Measurements from ENCODE around the gene OPHN1.
"Not testable (repeated sequence)": the region's sequence is repeated elsewhere in the genome, so short reads cannot be mapped to it uniquely, and the experiment has no call there.

OPHN1 gene

GRCh38 chrX:68421636-68422035 lies 11.7 kb downstream of the OPHN1 start:
- no peak for DNase-seq (ENCODE audit: low read depth)

DNA sequence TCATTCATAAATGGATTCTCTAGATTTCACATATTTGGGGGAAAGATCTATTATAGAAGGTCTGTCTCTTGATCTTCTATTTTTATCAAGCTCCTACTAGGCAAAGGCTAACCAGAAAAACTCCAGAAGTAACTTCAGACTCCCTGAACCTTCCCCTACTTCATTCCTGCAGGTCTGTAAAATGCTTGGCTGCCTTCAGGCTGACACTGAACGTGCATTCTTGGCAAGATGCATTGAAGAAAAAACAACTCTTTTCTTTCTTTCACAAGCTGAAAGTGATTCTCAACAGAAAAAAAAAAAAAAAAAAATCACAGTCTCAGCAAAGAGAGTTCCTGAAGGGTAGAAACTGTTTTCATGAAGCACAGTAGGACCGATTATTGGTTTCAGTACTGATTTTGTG lies 12.7 kb downstream of the OPHN1 start:
- no peak for DNase-seq (ENCODE audit: low read depth)

- DNase-seq (ENCODE audit: low read depth) = no peak
Observed at GRCh38 chrX:68419975-68420374, 13.3 kb downstream of the OPHN1 start.

GRCh38 chrX:68417651-68418050 lies 15.6 kb downstream of the OPHN1 start:
- DNase-seq (ENCODE audit: low read depth) = no peak

DNA sequence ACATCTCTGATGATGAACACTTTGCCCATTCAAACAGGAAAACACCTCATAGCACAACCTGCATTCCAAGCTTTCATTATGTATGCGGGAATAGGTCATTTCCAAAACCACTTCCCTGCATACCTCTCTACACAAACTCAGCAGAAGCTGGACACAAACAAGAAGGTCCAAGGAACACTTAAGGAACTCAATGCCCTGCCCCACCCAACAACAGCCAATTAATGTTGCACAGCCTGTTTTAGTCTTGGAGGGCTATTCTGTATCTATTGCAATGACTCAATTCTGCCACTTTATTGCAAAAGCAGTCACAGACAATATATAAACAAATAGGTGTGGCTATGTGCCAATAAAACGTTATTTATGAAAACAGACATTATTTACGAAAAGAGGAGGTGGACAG lies 16.7 kb downstream of the OPHN1 start:
- DNase-seq (ENCODE audit: low read depth) = no peak

GRCh38 chrX:68415316-68415715 lies 18.0 kb downstream of the OPHN1 start:
- no peak for DNase-seq (ENCODE audit: low read depth)

DNA sequence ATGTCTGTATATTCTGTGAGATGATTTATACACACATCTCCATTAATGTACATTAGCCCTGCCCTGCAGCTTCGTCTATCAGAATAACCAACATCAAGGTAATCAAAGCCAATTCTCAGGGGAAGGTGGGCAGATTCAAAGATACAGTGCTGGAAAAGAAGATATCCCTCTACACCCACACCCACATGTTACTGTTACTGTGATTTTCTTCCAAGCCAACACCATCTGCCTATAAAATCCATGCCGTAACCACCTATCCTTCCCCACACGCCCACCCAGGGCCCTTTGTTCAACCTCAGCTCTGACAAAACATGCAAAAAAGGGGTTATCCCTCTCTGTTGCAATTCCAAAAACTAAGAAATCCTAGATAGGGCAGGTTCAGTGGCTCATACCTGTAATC lies 20.0 kb downstream of the OPHN1 start:
- no peak for DNase-seq (ENCODE audit: low read depth)

DNA sequence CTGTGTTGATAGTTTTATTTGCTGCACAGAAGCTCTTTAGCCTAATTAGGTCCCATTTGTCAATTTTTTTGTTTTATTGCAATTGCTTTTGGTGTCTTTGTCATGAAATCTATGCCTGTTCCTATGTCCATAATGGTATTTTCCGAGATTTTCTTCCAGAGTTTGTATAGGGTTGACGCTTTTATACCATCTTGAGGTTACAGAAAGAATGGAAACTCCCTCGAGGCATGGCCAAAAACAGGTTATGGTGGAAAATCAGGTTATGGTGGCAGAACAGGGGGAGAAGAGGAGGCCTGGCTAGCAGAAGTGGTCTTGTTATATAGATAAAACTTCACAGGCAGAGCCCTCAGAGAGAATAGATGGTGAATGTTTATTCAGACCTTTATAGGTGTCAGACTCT lies 21.6 kb downstream of the OPHN1 start:
- DNase-seq (ENCODE audit: low read depth) = no peak

GRCh38 chrX:68409194-68409593 lies 24.1 kb downstream of the OPHN1 start:
- no peak for DNase-seq (ENCODE audit: low read depth)

DNA sequence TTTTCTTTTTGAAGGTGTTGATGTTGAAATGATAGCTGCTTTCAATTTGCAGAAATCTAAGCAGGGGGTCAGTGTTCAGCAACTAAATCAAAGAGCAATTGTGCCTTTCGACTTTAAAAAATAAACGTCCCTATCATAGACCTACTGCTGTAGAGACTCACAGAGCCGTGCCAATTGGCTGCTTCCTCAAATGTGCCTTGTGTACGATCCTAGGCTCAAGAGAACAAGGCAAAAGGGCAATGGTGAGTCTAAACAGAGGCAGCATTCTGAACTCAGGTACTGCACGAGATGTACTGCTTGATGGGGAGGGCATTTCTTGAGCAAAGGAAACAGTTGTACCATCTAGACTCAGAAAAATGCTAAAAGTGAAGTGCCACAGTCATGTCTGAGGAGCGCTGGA lies 29.8 kb downstream of the OPHN1 start:
- no peak for DNase-seq (ENCODE audit: low read depth)

DNA sequence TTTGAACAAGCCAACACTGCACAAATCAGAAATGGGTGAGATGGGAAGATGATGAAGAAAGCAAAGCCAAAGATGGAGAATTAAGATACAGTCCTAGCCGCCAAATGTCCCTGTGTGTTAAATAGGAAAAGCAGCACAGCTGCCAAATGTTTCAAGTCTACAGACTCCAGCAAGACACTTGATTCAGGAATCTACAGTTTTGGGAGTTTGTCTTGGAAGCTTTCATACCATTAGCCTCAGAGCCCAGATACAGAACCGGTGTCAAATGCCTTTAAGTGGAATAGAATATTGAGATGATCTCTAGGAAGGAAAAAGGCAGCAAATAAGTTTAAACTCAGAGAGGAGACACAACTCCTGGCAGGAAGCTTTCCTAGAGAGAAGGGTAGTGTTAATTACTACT lies 30.3 kb downstream of the OPHN1 start:
- no peak for DNase-seq (ENCODE audit: low read depth)

- no peak for DNase-seq (ENCODE audit: low read depth)
Observed at GRCh38 chrX:68402094-68402493, 31.2 kb downstream of the OPHN1 start.

DNA sequence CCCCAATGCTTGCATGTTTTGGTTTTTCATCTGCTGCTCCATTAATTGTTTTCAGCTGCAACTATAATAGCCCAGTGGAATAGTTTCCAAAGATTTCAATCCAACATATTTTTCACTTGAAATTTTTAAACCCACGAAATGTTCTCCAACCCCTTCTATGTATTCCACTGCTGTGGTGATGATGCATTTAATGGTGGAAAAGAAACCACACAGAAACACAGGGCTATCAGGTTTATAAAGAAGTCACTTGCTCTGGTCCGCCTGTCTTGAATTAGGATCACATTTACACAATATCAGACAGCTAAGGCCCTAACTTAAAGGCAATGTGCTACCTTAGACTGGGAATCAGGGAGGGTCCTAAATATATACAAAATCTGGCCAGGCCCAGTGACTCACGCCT lies 35.0 kb downstream of the OPHN1 start:
- no peak for DNase-seq (ENCODE audit: low read depth)

DNA sequence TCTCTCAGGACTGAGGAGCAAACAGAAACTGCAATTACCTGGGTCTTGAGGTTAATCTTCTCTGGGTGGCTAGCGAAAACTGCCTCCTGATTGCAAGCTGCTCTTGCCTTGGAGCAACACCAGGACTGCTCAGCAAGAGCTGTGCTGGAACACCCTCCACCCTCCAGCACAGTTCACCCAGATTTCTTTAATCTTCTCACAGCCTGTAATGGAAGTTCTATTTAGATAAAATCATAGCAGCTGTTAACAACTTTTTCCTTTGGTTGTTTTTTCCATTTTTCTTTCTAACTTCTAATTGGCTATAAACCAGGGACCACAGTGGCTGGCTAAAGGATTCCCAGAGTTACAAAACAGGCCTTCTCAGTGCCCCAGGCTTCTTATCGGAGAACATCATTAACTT lies 36.3 kb downstream of the OPHN1 start:
- no peak for DNase-seq (ENCODE audit: low read depth)

GRCh38 chrX:68389419-68389960 lies 43.8 kb downstream of the OPHN1 start:
- DNase-seq (ENCODE audit: low read depth) = not testable (repeated sequence)

GRCh38 chrX:68387776-68388175 lies 45.5 kb downstream of the OPHN1 start:
- DNase-seq (ENCODE audit: low read depth) = no peak

DNA sequence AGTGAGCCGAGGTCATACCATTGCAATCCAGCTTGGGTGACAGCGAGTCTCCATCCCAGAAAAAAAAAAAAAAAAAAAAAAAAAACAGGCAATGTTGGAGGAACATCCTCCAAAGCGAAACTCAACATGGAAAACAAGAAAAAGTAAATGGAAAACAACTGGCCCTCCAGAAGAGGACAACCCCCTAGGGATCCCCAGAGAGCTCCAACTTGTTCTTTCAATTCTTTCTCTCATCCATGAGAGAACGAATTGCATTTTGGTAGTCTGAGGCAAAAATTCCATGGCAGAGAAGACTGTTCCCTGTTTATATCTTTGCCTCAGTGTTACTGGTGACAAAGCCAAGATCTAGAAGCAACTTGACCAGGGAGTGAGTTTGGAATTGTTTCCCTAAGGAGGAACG lies 49.8 kb downstream of the OPHN1 start:
- DNase-seq (ENCODE audit: low read depth) = no peak

- not testable (repeated sequence) for DNase-seq (ENCODE audit: low read depth)
Observed at GRCh38 chrX:68377579-68377978, 55.7 kb downstream of the OPHN1 start.

DNA sequence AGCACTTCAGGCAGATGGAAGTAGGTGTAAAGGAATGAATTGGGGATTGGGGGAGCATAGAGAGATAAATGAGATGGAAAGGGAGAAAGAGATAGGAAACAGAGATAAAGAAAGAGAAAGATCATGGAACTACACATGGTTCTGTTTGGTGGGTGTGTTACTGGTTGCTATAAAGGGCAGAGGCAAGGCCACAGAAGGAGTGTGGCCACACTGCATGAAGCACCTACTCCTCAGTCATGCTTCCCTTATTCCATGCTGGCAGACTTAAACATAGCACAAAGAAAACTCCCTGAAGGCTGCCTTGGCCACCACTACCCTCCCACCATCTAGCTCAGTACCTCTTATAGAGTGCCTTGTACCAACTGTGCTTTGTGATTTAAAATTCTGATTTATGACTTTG lies 56.9 kb downstream of the OPHN1 start:
- no peak for DNase-seq (ENCODE audit: low read depth)

- DNase-seq (ENCODE audit: low read depth) = no peak
Observed at GRCh38 chrX:68375803-68376202, 57.5 kb downstream of the OPHN1 start.

DNA sequence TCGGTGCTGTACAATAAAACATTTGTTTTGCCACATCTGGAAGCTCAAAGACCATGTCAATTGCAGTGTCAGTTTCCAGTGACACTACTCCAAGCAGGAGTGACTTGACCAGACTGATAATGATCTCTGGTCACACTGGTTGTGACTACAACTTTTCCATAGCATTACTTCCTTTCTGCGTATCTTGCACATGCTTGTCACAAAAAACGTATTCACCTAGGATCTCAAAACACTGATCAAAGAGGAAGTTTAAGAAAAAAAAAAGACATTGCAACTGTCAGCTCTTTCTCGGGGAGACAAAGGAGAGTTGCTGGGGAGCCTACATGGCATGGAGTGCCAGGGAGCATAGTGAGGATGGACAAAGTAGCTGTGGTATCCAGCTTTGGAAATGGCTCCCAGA lies 60.6 kb downstream of the OPHN1 start:
- no peak for DNase-seq (ENCODE audit: low read depth)

GRCh38 chrX:68369559-68369958 lies 63.7 kb downstream of the OPHN1 start:
- DNase-seq (ENCODE audit: low read depth) = no peak

GRCh38 chrX:68365341-68365740 lies 68.0 kb downstream of the OPHN1 start:
- DNase-seq (ENCODE audit: low read depth) = no peak

GRCh38 chrX:68363984-68364383 lies 69.3 kb downstream of the OPHN1 start:
- no peak for DNase-seq (ENCODE audit: low read depth)

- no peak for DNase-seq (ENCODE audit: low read depth)
Observed at GRCh38 chrX:68358679-68359078, 74.6 kb downstream of the OPHN1 start.

All from CMK (cell line).